Transverse colon (tissue), 4 donors: ENCODE results near the gene SNED1. TPM values are rescaled to one million over a fixed set of nuclear protein-coding genes. Genes with fewer than 3 reads are reported as not detected.
A peak's percentile ranks its signal among the peaks of the same experiment; 100 is the strongest.

Experiments
- DNase-seq: peaks from one replicate; pipeline ENCODE4 v3.0.0-alpha.2; 2019
- H3K27ac ChIP-seq, 4 donors: fragments of 200-600 bp; sonication (generic); 2 replicates each; pipeline ENCODE4 v1.5.1; 2016 to 2018; ENCODE audit warnings: inconsistent platforms in 4 of 4
- H3K27me3 ChIP-seq: fragments of 200-600 bp; sonication (generic); 2 replicates; pipeline ENCODE4 v1.5.1; 2017; ENCODE audit warnings: inconsistent platforms
- H3K36me3 ChIP-seq, 4 donors: fragments of 200-600 bp; sonication (generic); 2 replicates each; pipeline ENCODE4 v1.5.1; 2017 to 2019; ENCODE audit warnings: inconsistent platforms in 4 of 4
- H3K4me1 ChIP-seq, 4 donors: fragments of 200-600 bp; sonication (generic); 2 replicates each; pipeline ENCODE4 v1.5.1; 2017 to 2020; ENCODE audit warnings: inconsistent platforms in 4 of 4
- H3K4me3 ChIP-seq, 4 donors: fragments of 200-600 bp; sonication (generic); 1 replicate in 1 of 4; 2 replicates in 3 of 4; pipeline versions ENCODE4 v1.5.1 to v1.6.1; 2017 to 2019; ENCODE audit warnings: inconsistent platforms in 4 of 4
- H3K9me3 ChIP-seq, 2 donors: fragments of 200-600 bp; sonication (generic); 2 replicates each; pipeline ENCODE4 v1.5.1; 2017 to 2019; ENCODE audit warnings: inconsistent platforms in 2 of 2
- CTCF ChIP-seq, 5 experiments: fragments of 200-600 bp in 3 of 5; fragments of 450-650 bp in 2 of 5; sonication (generic) in 3 of 5; IDR thresholded peaks; 1 replicate in 2 of 5; 2 replicates in 3 of 5; pipeline ENCODE4 v1.5.1; 2016 to 2017; ENCODE audit warnings: antibody characterized with exemption in 5 of 5, inconsistent platforms in 3 of 5, mild to moderate bottlenecking in 2 of 5, moderate library complexity in 1 of 5
- EP300 ChIP-seq: sonication (generic); formaldehyde crosslinking; IDR thresholded peaks from one replicate; pipeline ENCODE4 v1.6.1; 2017; ENCODE audit warnings: antibody characterized with exemption, low read depth
- POLR2A ChIP-seq: fragments of 450-650 bp; IDR thresholded peaks from one replicate; pipeline ENCODE4 v1.6.1; 2016; ENCODE audit warnings: antibody characterized with exemption, mild to moderate bottlenecking, moderate library complexity
- POLR2AphosphoS5 ChIP-seq, 3 donors: sonication (generic); formaldehyde crosslinking; IDR thresholded peaks; one replicate each; pipeline ENCODE4 v1.6.1; 2016; ENCODE audit warnings: antibody characterized with exemption in 3 of 3
- WGBS, 2 donors: methylation state at CpG; one replicate each; pipeline ENCODE4 v1.1.5; 2018; ENCODE audit warnings: low coverage in 1 of 2; 5-methylcytosine and 5-hydroxymethylcytosine counted together
- in situ Hi-C, 4 donors: fragments of 200-750 bp; cut with MboI; loops; one replicate each; pipeline versions ENCODE4 v1.15.0 to v1.15.1; 2017; ENCODE audit warnings: low sequenced_read_pairs in 3 of 4, low pct_ligation_motif_present in 1 of 4, low pct_unique_long_range_greater_than_20kb in 1 of 4
- intact Hi-C: fragments of 100-400 bp; cut with DNase I; formaldehyde crosslinking; loops from one replicate; pipeline ENCODE4 v1.15.1; 2023; ENCODE audit warnings: low total_unique reads
- total RNA-seq, 4 donors: library from RNA; depleted of rRNA; stranded (reverse); fragments of >200 nt; gene quantifications; one replicate each; pipeline ENCODE4 v1.1.0, GENCODE V29; 2016

Gene SNED1
- total RNA-seq, 4 donors from 2014 or later: 8.2 to 65.5 (median 30.0) TPM

- in situ Hi-C loops: no loop called here
- WGBS, 2 donors: 97% methylated on average over 10 of the region's 10 CpGs; no CpG with 5 or more reads in 1 of the 2 donors
- H3K27ac ChIP-seq: no peak overlapping the region
- intact Hi-C loops: no loop called here
- no peaks in the 10 kb centered on the region for H3K36me3 ChIP-seq
- H3K4me3 ChIP-seq: no peak overlapping the region
- H3K9me3 ChIP-seq: no peaks in the 10 kb centered on the region
- DNase-seq: no peak
- H3K27me3 ChIP-seq: no peaks in the 10 kb centered on the region
- TF ChIP-seq EP300 (no peak), POLR2AphosphoS5 (IDR thresholded peaks at IDR 0.05) (no peak), CTCF (IDR thresholded peaks at IDR 0.05) (no peak), POLR2A (no peak)
- H3K4me1 ChIP-seq: peaks cover 0 to 6% (median 3%) of the 10 kb centered on the region in 4 donors
Measured at GRCh38 chr2:241133436-241133820, 135.0 kb downstream of the SNED1 start.

GRCh38 chr2:241134711-241135110, 136.3 kb downstream of the SNED1 start:
- H3K4me3 ChIP-seq: no peak overlapping the region
- in situ Hi-C loops: no loop called here
- no peak overlapping the region for H3K27ac ChIP-seq
- intact Hi-C loops: no loop called here
- no peak for TF ChIP-seq CTCF (IDR thresholded peaks at IDR 0.05)
- no peak for TF ChIP-seq POLR2A
- TF ChIP-seq EP300: no peak
- TF ChIP-seq POLR2AphosphoS5 (IDR thresholded peaks at IDR 0.05): no peak
- WGBS, 2 donors: 92% methylated on average over 6 of the region's 7 CpGs; no CpG with 5 or more reads in 1 of the 2 donors
- DNase-seq: no peak
- H3K4me1 ChIP-seq: peaks cover 0 to 6% (median 3%) of the 10 kb centered on the region in 4 donors
- H3K9me3 ChIP-seq: no peaks in the 10 kb centered on the region
- H3K27me3 ChIP-seq: no peaks in the 10 kb centered on the region
- H3K36me3 ChIP-seq: no peaks in the 10 kb centered on the region

- Histone ChIP-seq H3K4me3 (no peak overlapping the region), H3K27ac (peak overlapping the region in 2 of 4 donors; percentile 49 to 57), H3K9me3 (no peaks in the 10 kb centered on the region), H3K27me3 (no peaks in the 10 kb centered on the region), H3K36me3 (no peaks in the 10 kb centered on the region), H3K4me1 (peaks cover 0 to 6% (median 3%) of the 10 kb centered on the region in 4 donors)
- peak; percentile 82 for DNase-seq
- intact Hi-C loops: no loop called here
- in situ Hi-C loops: no loop called here
- 30 to 55% methylated on average over 2 to 9 of the region's 9 CpGs for WGBS, 2 donors
- TF ChIP-seq CTCF (IDR thresholded peaks at IDR 0.05) (no peak), EP300 (no peak), POLR2AphosphoS5 (IDR thresholded peaks at IDR 0.05) (no peak), POLR2A (no peak)
Measured at GRCh38 chr2:241135737-241136136, 137.3 kb downstream of the SNED1 start.

GRCh38 chr2:241136191-241136590, 137.8 kb downstream of the SNED1 start:
- DNase-seq: no peak
- Histone ChIP-seq H3K36me3 (no peaks in the 10 kb centered on the region), H3K4me3 (no peak overlapping the region), H3K27me3 (no peaks in the 10 kb centered on the region), H3K9me3 (no peaks in the 10 kb centered on the region), H3K27ac (peak overlapping the region in 2 of 4 donors; percentile 49 to 57), H3K4me1 (peaks cover 0 to 6% (median 3%) of the 10 kb centered on the region in 4 donors)
- TF ChIP-seq EP300 (no peak), CTCF (IDR thresholded peaks at IDR 0.05) (no peak), POLR2A (no peak), POLR2AphosphoS5 (IDR thresholded peaks at IDR 0.05) (no peak)
- 85% methylated on average over 8 of the region's 8 CpGs; no CpG with 5 or more reads in 1 of the 2 donors for WGBS, 2 donors
- in situ Hi-C loops: no loop called here
- intact Hi-C loops: no loop called here
